ENCODE data around the gene MAP2K5.

MAP2K5 gene

GRCh38 chr15:67758619-67759300 lies 216.3 kb downstream of the MAP2K5 start:
- Histone ChIP-seq H3K27me3 (replicated peaks; ENCODE audit: control insufficient read depth, insufficient read depth, low read length) (no peaks in the 10 kb centered on the region), H3K4me3 (replicated peaks; ENCODE audit: low read depth, low read length) (no peak overlapping the region)
- no peak for DNase-seq (ENCODE audit: extremely low read depth, insufficient read length)

GRCh38 chr15:67760901-67761300 lies 218.4 kb downstream of the MAP2K5 start:
- Histone ChIP-seq H3K4me3 (replicated peaks; ENCODE audit: low read depth, low read length) (no peak overlapping the region), H3K27me3 (replicated peaks; ENCODE audit: control insufficient read depth, insufficient read depth, low read length) (no peaks in the 10 kb centered on the region), H3K36me3 (ENCODE audit: control insufficient read depth, insufficient read depth, low read length) (no peaks in the 10 kb centered on the region)
- no peak for TF ChIP-seq CTCF (IDR thresholded peaks at IDR 0.05; ENCODE audit: insufficient read depth, low read length, poor library complexity, severe bottlenecking)
- no peak for DNase-seq (ENCODE audit: extremely low read depth, insufficient read length)

More at GRCh38 chr15:67758619-67759300, 216.3 kb downstream of the MAP2K5 start:
- no peaks in the 10 kb centered on the region for H3K36me3 ChIP-seq (ENCODE audit: control insufficient read depth, insufficient read depth, low read length)
- TF ChIP-seq CTCF (IDR thresholded peaks at IDR 0.05; ENCODE audit: insufficient read depth, low read length, poor library complexity, severe bottlenecking) = no peak

GRCh38 chr15:67761343-67761742 lies 218.8 kb downstream of the MAP2K5 start:
- DNase-seq (ENCODE audit: extremely low read depth, insufficient read length) = no peak
- no peak overlapping the region for H3K4me3 ChIP-seq (replicated peaks; ENCODE audit: low read depth, low read length)
- TF ChIP-seq CTCF (IDR thresholded peaks at IDR 0.05; ENCODE audit: insufficient read depth, low read length, poor library complexity, severe bottlenecking) = no peak
- H3K27me3 ChIP-seq (replicated peaks; ENCODE audit: control insufficient read depth, insufficient read depth, low read length) = no peaks in the 10 kb centered on the region
- H3K36me3 ChIP-seq (ENCODE audit: control insufficient read depth, insufficient read depth, low read length) = no peaks in the 10 kb centered on the region

- no peak overlapping the region for H3K4me3 ChIP-seq (replicated peaks; ENCODE audit: low read depth, low read length)
- H3K27me3 ChIP-seq (replicated peaks; ENCODE audit: control insufficient read depth, insufficient read depth, low read length) = no peaks in the 10 kb centered on the region
- H3K36me3 ChIP-seq (ENCODE audit: control insufficient read depth, insufficient read depth, low read length) = no peaks in the 10 kb centered on the region
- peak; percentile 69 for DNase-seq (ENCODE audit: extremely low read depth, insufficient read length)
- no peak for TF ChIP-seq CTCF (IDR thresholded peaks at IDR 0.05; ENCODE audit: insufficient read depth, low read length, poor library complexity, severe bottlenecking)
These were observed 220.3 kb downstream of the MAP2K5 start for GRCh38 chr15:67762610-67763368.

GRCh38 chr15:67765701-67766100 lies 223.2 kb downstream of the MAP2K5 start:
- no peak for TF ChIP-seq CTCF (IDR thresholded peaks at IDR 0.05; ENCODE audit: insufficient read depth, low read length, poor library complexity, severe bottlenecking)
- Histone ChIP-seq H3K27me3 (replicated peaks; ENCODE audit: control insufficient read depth, insufficient read depth, low read length) (no peaks in the 10 kb centered on the region), H3K36me3 (ENCODE audit: control insufficient read depth, insufficient read depth, low read length) (no peaks in the 10 kb centered on the region), H3K4me3 (replicated peaks; ENCODE audit: low read depth, low read length) (no peak overlapping the region)
- no peak for DNase-seq (ENCODE audit: extremely low read depth, insufficient read length)
